ENCODE measurements around the gene TARBP1.
A peak's percentile ranks its signal among the peaks of the same experiment; 100 is the strongest.

Gene TARBP1

DNA sequence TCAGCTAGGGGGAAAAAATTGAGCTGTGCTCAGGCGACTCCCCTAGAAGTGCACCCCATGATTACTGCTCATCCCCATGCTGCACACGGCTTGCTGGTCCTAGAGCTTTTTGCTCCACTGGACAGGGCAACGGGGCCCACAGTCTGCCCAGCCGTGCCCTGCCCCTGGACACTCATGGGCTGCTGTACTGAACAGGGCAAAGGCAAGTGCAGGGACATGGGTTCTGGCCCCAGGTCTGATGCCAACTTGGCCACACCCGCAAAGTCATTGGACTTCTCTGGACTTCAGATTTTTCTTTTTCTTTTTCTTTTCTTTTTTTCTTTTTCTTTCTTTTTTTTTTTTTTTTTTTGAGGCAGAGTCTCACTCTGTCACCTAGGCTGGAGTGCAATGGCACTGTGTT lies 42.9 kb upstream of the TARBP1 start:
- Histone ChIP-seq H2AFZ (ENCODE audit: low read depth, low read length) (0 out of 2 replicates have a peak overlapping the region, but pooled peaks have one; percentile 0), H3K36me3 (ENCODE audit: insufficient read depth, low read length) (no peaks in the 10 kb centered on the region), H3K9me3 (ENCODE audit: insufficient read depth, low read length, severe bottlenecking) (no peaks in the 10 kb centered on the region), H3K4me3 (ENCODE audit: low read depth in 1 of 2, low read length in 2 of 2) (no peak overlapping the region), H3K4me2 (ENCODE audit: insufficient read depth, low read length) (no peak overlapping the region; the same call in 1 of the 2 replicates), H3K27me3 (ENCODE audit: insufficient read depth, low read length, poor library complexity) (no peaks in the 10 kb centered on the region), H3K9ac (ENCODE audit: low read depth, low read length) (peak overlapping the region; percentile 67), H3K79me2 (ENCODE audit: insufficient read depth, low read length) (no peaks in the 10 kb centered on the region), H3K27ac (ENCODE audit: low read length) (peak overlapping the region; percentile 98), H4K20me1 (ENCODE audit: insufficient read depth, low read length) (no peaks in the 10 kb centered on the region), H3K4me1 (ENCODE audit: insufficient read depth, low read length) (peaks cover 72% of the 10 kb centered on the region)
- no peak for ATAC-seq (ENCODE audit: insufficient read depth, low read depth)
- no peak for DNase-seq
- TF ChIP-seq, protein P1, sequence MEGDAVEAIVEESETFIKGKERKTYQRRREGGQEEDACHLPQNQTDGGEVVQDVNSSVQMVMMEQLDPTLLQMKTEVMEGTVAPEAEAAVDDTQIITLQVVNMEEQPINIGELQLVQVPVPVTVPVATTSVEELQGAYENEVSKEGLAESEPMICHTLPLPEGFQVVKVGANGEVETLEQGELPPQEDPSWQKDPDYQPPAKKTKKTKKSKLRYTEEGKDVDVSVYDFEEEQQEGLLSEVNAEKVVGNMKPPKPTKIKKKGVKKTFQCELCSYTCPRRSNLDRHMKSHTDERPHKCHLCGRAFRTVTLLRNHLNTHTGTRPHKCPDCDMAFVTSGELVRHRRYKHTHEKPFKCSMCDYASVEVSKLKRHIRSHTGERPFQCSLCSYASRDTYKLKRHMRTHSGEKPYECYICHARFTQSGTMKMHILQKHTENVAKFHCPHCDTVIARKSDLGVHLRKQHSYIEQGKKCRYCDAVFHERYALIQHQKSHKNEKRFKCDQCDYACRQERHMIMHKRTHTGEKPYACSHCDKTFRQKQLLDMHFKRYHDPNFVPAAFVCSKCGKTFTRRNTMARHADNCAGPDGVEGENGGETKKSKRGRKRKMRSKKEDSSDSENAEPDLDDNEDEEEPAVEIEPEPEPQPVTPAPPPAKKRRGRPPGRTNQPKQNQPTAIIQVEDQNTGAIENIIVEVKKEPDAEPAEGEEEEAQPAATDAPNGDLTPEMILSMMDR (IDR thresholded peaks at IDR 0.05; ENCODE audit: borderline replicate concordance, extremely low read depth, low read length, poor library complexity, severe bottlenecking) = no peak
- TF ChIP-seq EZH2 (IDR thresholded peaks at IDR 0.05; ENCODE audit: borderline replicate concordance, low read depth, low read length, severe bottlenecking) = no peak

DNA sequence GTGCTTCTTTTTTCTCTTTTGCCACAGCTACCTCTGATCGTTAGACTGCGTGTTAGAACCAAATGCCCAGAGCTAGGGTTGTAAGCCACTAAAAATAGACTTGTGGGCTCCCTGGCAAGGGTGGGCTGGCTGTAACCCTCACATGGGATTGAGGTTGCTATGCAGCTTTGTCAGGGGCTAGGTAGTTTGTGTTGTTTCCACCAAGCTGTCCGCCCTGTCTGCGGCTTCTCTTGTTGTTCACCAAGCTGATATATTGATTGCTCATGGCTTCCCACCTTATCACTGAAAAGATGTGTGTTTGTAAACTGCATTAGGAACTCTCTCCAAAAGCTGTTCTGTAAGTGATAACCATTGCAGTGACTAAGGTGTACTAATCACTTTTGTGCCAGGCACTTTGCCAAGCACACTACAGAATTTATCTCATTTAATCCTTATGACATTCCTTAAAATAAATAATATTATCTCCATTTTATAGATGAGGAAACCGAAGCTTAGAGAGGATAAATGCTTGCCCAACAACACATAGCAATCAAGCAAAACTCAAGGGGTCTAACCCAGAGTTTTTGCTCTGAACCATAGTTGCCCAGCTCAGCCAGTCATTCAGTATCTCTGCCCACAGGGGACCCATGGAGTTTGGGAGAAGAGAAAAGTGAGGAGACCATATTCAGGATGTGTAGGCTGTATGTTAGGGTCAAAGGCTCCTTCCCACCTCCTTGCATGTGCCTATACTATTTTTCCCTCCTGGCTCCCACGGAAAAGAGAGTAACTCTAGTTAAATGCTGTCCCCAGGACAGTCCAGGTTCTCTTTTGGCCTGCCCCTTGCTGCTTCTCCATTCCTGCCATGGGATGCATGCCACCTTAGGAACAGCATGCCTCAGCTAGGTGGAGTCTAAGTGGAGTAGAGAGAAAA lies 42.2 kb upstream of the TARBP1 start:
- ATAC-seq (ENCODE audit: insufficient read depth, low read depth) (no peak), DNase-seq (peak; percentile 47)
- Histone ChIP-seq H3K27me3 (ENCODE audit: insufficient read depth, low read length, poor library complexity) (no peaks in the 10 kb centered on the region), H3K36me3 (ENCODE audit: insufficient read depth, low read length) (no peaks in the 10 kb centered on the region), H3K4me2 (ENCODE audit: insufficient read depth, low read length) (no peak overlapping the region; the same call in 1 of the 2 replicates), H3K9me3 (ENCODE audit: insufficient read depth, low read length, severe bottlenecking) (no peaks in the 10 kb centered on the region), H3K9ac (ENCODE audit: low read depth, low read length) (peak overlapping the region; percentile 67), H2AFZ (ENCODE audit: low read depth, low read length) (0 out of 2 replicates have a peak overlapping the region, but pooled peaks have one; percentile 0), H3K79me2 (ENCODE audit: insufficient read depth, low read length) (no peaks in the 10 kb centered on the region), H4K20me1 (ENCODE audit: insufficient read depth, low read length) (no peaks in the 10 kb centered on the region), H3K4me3 (ENCODE audit: low read depth in 1 of 2, low read length in 2 of 2) (no peak overlapping the region), H3K27ac (ENCODE audit: low read length) (peak overlapping the region; percentile 98), H3K4me1 (ENCODE audit: insufficient read depth, low read length) (peaks cover 78% of the 10 kb centered on the region)
- TF ChIP-seq, protein P1 (IDR thresholded peaks at IDR 0.05; ENCODE audit: borderline replicate concordance, extremely low read depth, low read length, poor library complexity, severe bottlenecking) = no peak
- TF ChIP-seq EZH2 (IDR thresholded peaks at IDR 0.05; ENCODE audit: borderline replicate concordance, low read depth, low read length, severe bottlenecking) = no peak

DNA sequence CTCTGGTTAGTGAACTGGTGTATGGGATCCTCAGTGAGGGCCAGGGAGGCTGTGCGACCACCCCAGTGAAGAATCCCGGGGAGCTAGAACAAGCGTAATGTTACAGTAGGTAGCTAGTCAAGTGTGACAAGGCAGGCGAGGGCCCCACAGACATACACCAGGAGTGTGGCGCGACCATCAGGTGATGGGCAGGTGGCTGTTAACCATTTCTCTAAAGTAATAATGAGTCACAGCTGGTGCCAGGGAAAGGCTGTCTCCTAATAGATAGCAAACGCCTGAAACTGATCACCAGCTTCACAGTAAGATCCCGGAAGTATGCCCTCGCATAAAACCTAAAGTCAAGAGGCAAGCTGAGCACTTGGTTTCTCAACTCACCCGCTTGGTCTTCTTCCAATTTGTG lies 40.5 kb upstream of the TARBP1 start:
- Histone ChIP-seq H3K27ac (ENCODE audit: low read length) (peak overlapping the region; percentile 61), H3K4me1 (ENCODE audit: insufficient read depth, low read length) (peaks cover 71% of the 10 kb centered on the region), H3K27me3 (ENCODE audit: insufficient read depth, low read length, poor library complexity) (no peaks in the 10 kb centered on the region), H3K36me3 (ENCODE audit: insufficient read depth, low read length) (no peaks in the 10 kb centered on the region), H3K79me2 (ENCODE audit: insufficient read depth, low read length) (no peaks in the 10 kb centered on the region), H3K9me3 (ENCODE audit: insufficient read depth, low read length, severe bottlenecking) (no peaks in the 10 kb centered on the region), H2AFZ (ENCODE audit: low read depth, low read length) (no peak overlapping the region; the same call in 1 of the 2 replicates), H3K4me2 (ENCODE audit: insufficient read depth, low read length) (no peak overlapping the region), H3K9ac (ENCODE audit: low read depth, low read length) (no peak overlapping the region; the same call in 1 of the 2 replicates), H4K20me1 (ENCODE audit: insufficient read depth, low read length) (no peaks in the 10 kb centered on the region), H3K4me3 (ENCODE audit: low read depth in 1 of 2, low read length in 2 of 2) (no peak overlapping the region)
- TF ChIP-seq, protein P1 (IDR thresholded peaks at IDR 0.05; ENCODE audit: borderline replicate concordance, extremely low read depth, low read length, poor library complexity, severe bottlenecking) = no peak
- no peak for TF ChIP-seq EZH2 (IDR thresholded peaks at IDR 0.05; ENCODE audit: borderline replicate concordance, low read depth, low read length, severe bottlenecking)
- DNase-seq (no peak), ATAC-seq (ENCODE audit: insufficient read depth, low read depth) (no peak)
